Mesendoderm (in vitro differentiated cells): ENCODE results near the gene IMMT.

Source experiments
- DNase-seq: peaks from one replicate; pipeline ENCODE4 v3.0.0; 2013
- H2AK5ac ChIP-seq: 2 replicates; pipeline ENCODE4 v1.6.1; 2013; ENCODE audit warnings: low read length, inconsistent platforms
- H2BK120ac ChIP-seq: 2 replicates; pipeline ENCODE4 v1.6.1; 2013; ENCODE audit warnings: low read depth, mild to moderate bottlenecking, low read length, moderate library complexity, mixed read lengths
- H2BK15ac ChIP-seq: replicated peaks from 2 replicates; pipeline ENCODE4 v1.6.1; 2013; ENCODE audit warnings: low read depth, mild to moderate bottlenecking, moderate library complexity
- H2BK5ac ChIP-seq: 2 replicates; pipeline ENCODE4 v1.6.1; 2013; ENCODE audit warnings: low read length, inconsistent platforms
- H3K18ac ChIP-seq: 2 replicates; pipeline ENCODE4 v1.6.1; 2013; ENCODE audit warnings: mild to moderate bottlenecking, low read length, mixed read lengths
- H3K23ac ChIP-seq: one replicate; pipeline ENCODE4 v1.6.1; 2013; ENCODE audit warnings: low read length
- H3K27ac ChIP-seq: 2 replicates; pipeline ENCODE4 v1.5.1; 2013; ENCODE audit warnings: low read depth, mild to moderate bottlenecking, inconsistent platforms, low read length, moderate library complexity
- H3K27me3 ChIP-seq: 2 replicates; pipeline ENCODE4 v1.6.1; 2013; ENCODE audit warnings: low read length, control low read depth, mild to moderate bottlenecking, inconsistent platforms; ENCODE audit not compliant: insufficient read depth, poor library complexity
- H3K36me3 ChIP-seq: 2 replicates; pipeline ENCODE4 v1.6.1; 2013; ENCODE audit warnings: low read length, inconsistent platforms; ENCODE audit not compliant: control insufficient read depth, insufficient read depth
- H3K4ac ChIP-seq: one replicate; pipeline ENCODE4 v1.6.1; 2013; ENCODE audit warnings: low read depth, mild to moderate bottlenecking, low read length, moderate library complexity
- H3K4me1 ChIP-seq: 2 replicates; pipeline ENCODE4 v1.6.1; 2013; ENCODE audit warnings: low read depth, low read length, inconsistent platforms; ENCODE audit not compliant: control insufficient read depth
- H3K4me2 ChIP-seq: 2 replicates; pipeline ENCODE4 v1.6.1; 2013; ENCODE audit warnings: low read length
- H3K4me3 ChIP-seq: 2 replicates; pipeline ENCODE4 v1.5.1; 2013; ENCODE audit warnings: mild to moderate bottlenecking, low read length
- H3K56ac ChIP-seq: one replicate; pipeline ENCODE4 v1.6.1; 2013; ENCODE audit warnings: low read length
- H3K79me1 ChIP-seq: 2 replicates; pipeline ENCODE4 v1.6.1; 2013; ENCODE audit warnings: low read length, inconsistent platforms
- H3K79me2 ChIP-seq: 2 replicates; pipeline ENCODE4 v1.6.1; 2013; ENCODE audit warnings: mild to moderate bottlenecking, low read length; ENCODE audit not compliant: control insufficient read depth, insufficient read depth
- H3K9ac ChIP-seq: 2 replicates; pipeline ENCODE4 v1.6.1; 2013; ENCODE audit warnings: low read length, inconsistent platforms
- H4K5ac ChIP-seq: one replicate; pipeline ENCODE4 v1.6.1; 2013; ENCODE audit warnings: low read length
- H4K8ac ChIP-seq: one replicate; pipeline ENCODE4 v1.6.1; 2013; ENCODE audit warnings: low read depth, mild to moderate bottlenecking, control low read depth, low read length, moderate library complexity
- WGBS: extraction: QIAGEN DNeasy Blood & Tissue Kit; methylation state at CpG from one replicate; pipeline ENCODE4 v1.1.7; 2013; ENCODE audit warnings: low lambda C conversion rate, missing lambda C conversion rate; ENCODE audit not compliant: insufficient coverage; ENCODE audit errors: extremely low coverage; 5-methylcytosine and 5-hydroxymethylcytosine counted together

IMMT gene

DNA sequence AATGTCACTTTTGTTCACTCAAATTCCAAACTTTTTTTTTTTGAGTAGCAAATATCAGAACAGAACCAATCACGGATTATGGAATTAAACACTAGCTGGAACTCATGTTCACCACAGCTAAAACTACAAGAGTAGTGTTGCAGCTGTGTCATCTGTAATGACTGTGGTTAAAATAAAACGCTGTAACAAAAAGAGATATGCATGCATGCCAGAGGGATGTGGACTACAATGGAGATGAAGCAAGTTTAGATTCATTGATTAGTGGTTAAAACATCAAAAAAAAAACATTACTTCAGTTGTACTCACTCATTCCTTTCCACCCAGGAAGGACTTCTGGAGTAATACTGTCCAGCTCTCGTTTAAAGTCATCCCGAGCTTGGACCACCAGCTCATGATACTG lies 37.0 kb downstream of the IMMT start:
- no peak overlapping the region for H3K18ac ChIP-seq
- H3K56ac ChIP-seq = no peak overlapping the region
- H3K4me3 ChIP-seq = no peak overlapping the region
- H2AK5ac ChIP-seq = no peak overlapping the region
- DNase-seq = no peak
- H3K79me2 ChIP-seq = no peaks in the 10 kb centered on the region
- no peak overlapping the region for H3K4ac ChIP-seq
- no peak overlapping the region for H3K27ac ChIP-seq
- H4K8ac ChIP-seq = no peak overlapping the region
- no CpG with 5 or more reads among the region's 4 CpGs for WGBS
- H3K4me2 ChIP-seq = no peak overlapping the region
- H3K4me1 ChIP-seq = no peaks in the 10 kb centered on the region
- H3K79me1 ChIP-seq = peaks cover 1% of the 10 kb centered on the region
- no peak overlapping the region for H3K9ac ChIP-seq
- no peak overlapping the region for H3K23ac ChIP-seq
- no peak overlapping the region for H2BK120ac ChIP-seq
- H3K27me3 ChIP-seq = no peaks in the 10 kb centered on the region
- H3K36me3 ChIP-seq = peaks cover 8% of the 10 kb centered on the region
- no peak overlapping the region for H2BK5ac ChIP-seq
- H4K5ac ChIP-seq = no peak overlapping the region
- no peak overlapping the region for H2BK15ac ChIP-seq

DNA sequence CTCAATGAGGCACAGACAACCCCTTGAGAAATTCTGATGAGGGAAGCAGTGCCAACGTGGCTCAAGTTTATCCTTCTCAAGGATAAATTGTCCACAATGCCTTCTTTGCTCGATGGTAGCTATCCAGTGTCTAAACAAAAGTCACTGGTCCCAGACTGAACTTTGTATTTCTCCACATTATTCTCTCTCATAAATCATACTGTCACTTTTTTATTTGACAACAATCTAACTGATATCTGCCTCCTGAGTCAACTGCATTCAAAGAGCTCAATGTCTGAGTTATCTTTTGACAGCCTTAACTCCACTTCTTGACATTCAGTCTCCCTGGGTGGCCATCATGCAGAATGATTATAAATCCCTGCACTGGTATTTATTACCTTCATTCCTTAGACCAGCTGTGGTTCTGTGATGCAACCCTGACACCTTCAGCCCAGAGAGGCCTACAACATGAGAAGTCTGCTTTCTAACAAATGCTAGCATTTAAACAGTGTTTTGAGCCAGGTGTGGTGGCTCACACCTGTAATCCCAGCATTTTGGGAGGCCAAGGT lies 38.2 kb downstream of the IMMT start:
- no peak overlapping the region for H3K56ac ChIP-seq
- H3K79me1 ChIP-seq = peaks cover 1% of the 10 kb centered on the region
- H3K4me1 ChIP-seq = no peaks in the 10 kb centered on the region
- H3K23ac ChIP-seq = no peak overlapping the region
- H3K36me3 ChIP-seq = peaks cover 8% of the 10 kb centered on the region
- no peak overlapping the region for H2BK120ac ChIP-seq
- H3K79me2 ChIP-seq = no peaks in the 10 kb centered on the region
- no CpG with 5 or more reads among the region's 2 CpGs for WGBS
- no peak overlapping the region for H4K5ac ChIP-seq
- DNase-seq = peak; percentile 23
- no peak overlapping the region for H2BK5ac ChIP-seq
- H3K4me2 ChIP-seq = no peak overlapping the region
- H3K18ac ChIP-seq = no peak overlapping the region
- no peak overlapping the region for H3K4ac ChIP-seq
- no peak overlapping the region for H3K27ac ChIP-seq
- H3K27me3 ChIP-seq = no peaks in the 10 kb centered on the region
- H4K8ac ChIP-seq = no peak overlapping the region
- H2AK5ac ChIP-seq = no peak overlapping the region
- no peak overlapping the region for H3K4me3 ChIP-seq
- H3K9ac ChIP-seq = no peak overlapping the region
- no peak overlapping the region for H2BK15ac ChIP-seq

DNA sequence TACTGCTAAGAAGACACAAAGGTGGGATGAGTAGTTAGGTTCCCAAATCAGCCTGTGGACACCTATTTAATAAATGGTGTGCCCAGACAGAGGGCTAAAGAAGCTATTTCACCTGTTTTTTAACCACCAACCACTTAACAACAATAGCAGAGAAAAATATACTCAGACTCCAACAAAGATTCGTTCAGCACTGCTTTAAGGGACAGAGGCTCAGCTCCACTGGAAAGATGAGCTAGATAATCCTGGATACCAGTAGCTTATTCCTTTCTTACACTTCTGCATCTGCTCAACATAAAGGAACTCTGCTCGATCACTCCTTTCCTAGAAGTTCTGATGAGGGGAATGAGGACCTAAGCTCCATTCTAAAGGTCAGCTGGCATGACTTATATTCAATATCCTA lies 44.8 kb downstream of the IMMT start:
- no peak overlapping the region for H2BK120ac ChIP-seq
- no peaks in the 10 kb centered on the region for H3K27me3 ChIP-seq
- H4K8ac ChIP-seq = no peak overlapping the region
- no peak overlapping the region for H3K4ac ChIP-seq
- H3K79me1 ChIP-seq = no peaks in the 10 kb centered on the region
- H4K5ac ChIP-seq = no peak overlapping the region
- no peak overlapping the region for H2BK15ac ChIP-seq
- no peak overlapping the region for H2AK5ac ChIP-seq
- H3K4me2 ChIP-seq = no peak overlapping the region
- no peaks in the 10 kb centered on the region for H3K4me1 ChIP-seq
- no peak overlapping the region for H3K56ac ChIP-seq
- DNase-seq = no peak
- H2BK5ac ChIP-seq = no peak overlapping the region
- WGBS = no CpG with 5 or more reads among the region's 2 CpGs
- peaks cover 12% of the 10 kb centered on the region for H3K36me3 ChIP-seq
- H3K9ac ChIP-seq = no peak overlapping the region
- H3K79me2 ChIP-seq = no peaks in the 10 kb centered on the region
- no peak overlapping the region for H3K4me3 ChIP-seq
- H3K27ac ChIP-seq = no peak overlapping the region
- no peak overlapping the region for H3K18ac ChIP-seq
- H3K23ac ChIP-seq = no peak overlapping the region

DNA sequence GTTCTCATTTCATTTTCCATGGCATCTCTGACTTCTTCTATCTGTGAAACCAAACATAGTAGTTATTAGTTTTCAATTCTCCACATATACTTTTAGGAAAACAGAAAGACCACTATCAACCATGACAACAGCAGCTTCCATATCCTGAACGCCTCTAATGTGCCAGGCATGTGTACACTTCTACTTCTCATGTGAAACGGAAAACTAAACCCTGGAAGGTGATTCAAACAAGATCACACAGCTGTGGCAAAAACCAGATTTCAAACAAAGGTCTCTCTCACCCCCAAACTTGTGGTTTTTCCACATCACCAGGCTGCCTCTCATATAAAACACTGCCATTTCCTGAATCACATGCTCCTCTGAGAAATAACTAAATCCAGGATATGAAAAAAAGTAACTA lies 47.5 kb downstream of the IMMT start:
- no CpG with 5 or more reads among the region's 2 CpGs for WGBS
- H3K4ac ChIP-seq = no peak overlapping the region
- H4K5ac ChIP-seq = no peak overlapping the region
- H3K27me3 ChIP-seq = no peaks in the 10 kb centered on the region
- H3K27ac ChIP-seq = no peak overlapping the region
- DNase-seq = no peak
- no peak overlapping the region for H3K18ac ChIP-seq
- no peak overlapping the region for H2BK120ac ChIP-seq
- no peaks in the 10 kb centered on the region for H3K4me1 ChIP-seq
- H2BK5ac ChIP-seq = no peak overlapping the region
- no peak overlapping the region for H3K23ac ChIP-seq
- no peaks in the 10 kb centered on the region for H3K79me1 ChIP-seq
- no peak overlapping the region for H3K4me2 ChIP-seq
- no peaks in the 10 kb centered on the region for H3K79me2 ChIP-seq
- no peak overlapping the region for H3K9ac ChIP-seq
- no peak overlapping the region for H4K8ac ChIP-seq
- H3K36me3 ChIP-seq = peaks cover 17% of the 10 kb centered on the region
- H3K4me3 ChIP-seq = no peak overlapping the region
- no peak overlapping the region for H3K56ac ChIP-seq
- H2BK15ac ChIP-seq = no peak overlapping the region
- no peak overlapping the region for H2AK5ac ChIP-seq

- no peak overlapping the region for H3K23ac ChIP-seq
- H2BK15ac ChIP-seq = no peak overlapping the region
- no peak overlapping the region for H3K56ac ChIP-seq
- no peaks in the 10 kb centered on the region for H3K4me1 ChIP-seq
- DNase-seq = no peak
- H3K4me2 ChIP-seq = no peak overlapping the region
- no peak overlapping the region for H2BK5ac ChIP-seq
- H4K8ac ChIP-seq = no peak overlapping the region
- H3K4ac ChIP-seq = no peak overlapping the region
- peaks cover 11% of the 10 kb centered on the region for H3K36me3 ChIP-seq
- H2BK120ac ChIP-seq = no peak overlapping the region
- no peaks in the 10 kb centered on the region for H3K79me1 ChIP-seq
- H3K79me2 ChIP-seq = no peaks in the 10 kb centered on the region
- no peaks in the 10 kb centered on the region for H3K27me3 ChIP-seq
- no peak overlapping the region for H2AK5ac ChIP-seq
- H4K5ac ChIP-seq = no peak overlapping the region
- H3K9ac ChIP-seq = no peak overlapping the region
- WGBS = no CpG with 5 or more reads among the region's 14 CpGs
- H3K27ac ChIP-seq = no peak overlapping the region
- H3K18ac ChIP-seq = no peak overlapping the region
- H3K4me3 ChIP-seq = no peak overlapping the region
Observed at GRCh38 chr2:86143926-86144685, 51.2 kb downstream of the IMMT start.

- WGBS = no CpG with 5 or more reads among the region's 6 CpGs
Observed at GRCh38 chr2:86143307-86143706, 52.0 kb downstream of the IMMT start.

More at GRCh38 chr2:86143307-86143706, 52.0 kb downstream of the IMMT start:
- H4K5ac ChIP-seq = no peak overlapping the region
- no peak overlapping the region for H3K4ac ChIP-seq
- no peak overlapping the region for H3K4me2 ChIP-seq
- DNase-seq = no peak
- H2AK5ac ChIP-seq = no peak overlapping the region
- no peaks in the 10 kb centered on the region for H3K4me1 ChIP-seq
- no peak overlapping the region for H3K9ac ChIP-seq
- no peak overlapping the region for H2BK120ac ChIP-seq
- no peak overlapping the region for H3K4me3 ChIP-seq
- no peaks in the 10 kb centered on the region for H3K79me2 ChIP-seq
- H4K8ac ChIP-seq = no peak overlapping the region
- no peak overlapping the region for H3K56ac ChIP-seq
- no peak overlapping the region for H3K18ac ChIP-seq
- H3K27me3 ChIP-seq = no peaks in the 10 kb centered on the region
- no peak overlapping the region for H3K27ac ChIP-seq
- H3K23ac ChIP-seq = no peak overlapping the region
- H2BK15ac ChIP-seq = no peak overlapping the region
- no peaks in the 10 kb centered on the region for H3K79me1 ChIP-seq
- no peak overlapping the region for H2BK5ac ChIP-seq
- peaks cover 14% of the 10 kb centered on the region for H3K36me3 ChIP-seq
